Activated T-helper 9 cell treated with anti-CD3 and anti-CD28 coated beads, Interleukin-2, amount 50 U/mL, for 16 hours (primary cell): ENCODE results near the gene PFKL.
"Not testable (repeated sequence)": the region's sequence is repeated elsewhere in the genome, so short reads cannot be mapped to it uniquely, and the experiment has no call there.

Source experiments
- DNase-seq: peaks from one replicate; pipeline ENCODE4 v3.0.0-alpha.2; 2020; ENCODE audit warnings: low read depth

The PFKL gene

DNA sequence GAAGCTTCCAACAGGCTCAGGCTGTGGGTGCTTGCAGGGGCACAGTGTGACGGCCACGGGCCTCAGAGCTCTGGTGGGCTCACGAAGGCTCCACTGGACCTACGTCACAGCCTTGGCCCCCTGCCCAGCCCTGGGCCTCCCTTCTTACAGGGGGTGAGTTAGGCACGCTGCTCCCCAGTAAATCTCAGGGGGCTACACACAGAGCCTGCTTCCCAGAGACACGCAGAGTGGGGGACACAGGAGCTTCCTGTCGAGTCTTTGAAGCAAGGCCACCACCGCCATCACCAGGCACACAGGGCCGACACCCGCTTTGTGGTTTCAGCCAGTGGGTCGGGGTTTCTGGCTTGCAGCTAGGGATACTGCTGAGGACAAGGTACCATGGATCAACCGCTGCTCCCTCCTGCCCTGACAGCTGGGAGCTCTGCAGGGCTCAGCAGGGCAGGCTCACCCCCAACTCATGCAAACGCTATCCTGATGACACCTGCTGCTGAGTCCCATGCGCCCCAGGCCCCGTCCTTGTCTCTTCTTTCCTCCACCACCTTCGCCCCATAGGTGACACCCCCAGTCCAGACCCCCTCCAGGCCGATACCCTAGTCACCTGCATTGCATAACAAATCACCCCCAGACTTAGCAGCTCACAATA, 44.8 kb downstream of the PFKL start:
- no peak for DNase-seq

DNA sequence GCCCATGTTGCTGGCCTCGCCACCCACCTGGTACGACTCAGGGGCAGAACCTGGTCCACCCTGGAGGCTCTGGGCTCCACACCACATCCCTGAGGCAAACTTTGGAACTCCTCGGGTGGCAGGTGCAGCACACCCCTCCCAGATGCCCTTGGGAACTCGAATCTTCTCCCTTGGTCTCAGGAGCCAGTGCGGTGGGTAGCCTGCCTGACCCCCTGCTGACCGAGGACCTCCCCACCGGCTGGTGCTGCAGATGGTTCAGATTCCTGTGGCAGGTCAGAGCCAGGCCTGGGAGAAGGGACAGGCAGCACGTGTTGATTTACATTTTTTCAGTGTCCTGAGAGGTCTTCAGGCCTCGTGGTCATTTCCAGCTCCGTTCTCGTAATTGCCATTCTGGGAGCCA, 45.6 kb downstream of the PFKL start:
- DNase-seq, result no peak

- DNase-seq, result no peak
These were observed 48.1 kb downstream of the PFKL start for GRCh38 chr21:44347911-44348451.

GRCh38 chr21:44348861-44349260, 49.0 kb downstream of the PFKL start:
- no peak for DNase-seq

DNA sequence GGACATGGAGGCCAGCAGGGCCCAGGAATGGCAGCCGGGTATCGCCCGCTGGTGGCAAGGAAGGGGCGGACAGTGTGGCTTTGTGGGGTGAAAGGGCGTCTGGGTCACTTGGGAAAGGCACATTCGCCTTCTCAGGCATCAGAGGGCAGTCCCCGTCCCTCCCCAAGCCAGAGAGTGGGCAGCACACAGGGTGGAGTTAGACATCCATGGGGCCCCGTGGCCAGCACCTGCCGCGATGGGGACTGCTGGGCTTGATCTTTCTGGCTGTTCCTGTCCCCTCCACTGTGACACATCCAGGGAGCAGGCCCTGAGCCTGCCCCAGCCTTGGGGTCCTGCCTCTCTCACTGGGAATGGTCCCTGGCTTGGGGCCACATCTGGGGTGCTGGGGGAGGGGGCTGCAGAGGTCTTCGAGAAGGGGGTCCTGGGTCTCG, 49.6 kb downstream of the PFKL start:
- no peak for DNase-seq

- DNase-seq, result no peak
These were observed 50.3 kb downstream of the PFKL start for GRCh38 chr21:44349847-44350772.

GRCh38 chr21:44350773-44351481, 51.1 kb downstream of the PFKL start:
- DNase-seq, result no peak

GRCh38 chr21:44351535-44352252, 51.8 kb downstream of the PFKL start:
- DNase-seq, result no peak

DNA sequence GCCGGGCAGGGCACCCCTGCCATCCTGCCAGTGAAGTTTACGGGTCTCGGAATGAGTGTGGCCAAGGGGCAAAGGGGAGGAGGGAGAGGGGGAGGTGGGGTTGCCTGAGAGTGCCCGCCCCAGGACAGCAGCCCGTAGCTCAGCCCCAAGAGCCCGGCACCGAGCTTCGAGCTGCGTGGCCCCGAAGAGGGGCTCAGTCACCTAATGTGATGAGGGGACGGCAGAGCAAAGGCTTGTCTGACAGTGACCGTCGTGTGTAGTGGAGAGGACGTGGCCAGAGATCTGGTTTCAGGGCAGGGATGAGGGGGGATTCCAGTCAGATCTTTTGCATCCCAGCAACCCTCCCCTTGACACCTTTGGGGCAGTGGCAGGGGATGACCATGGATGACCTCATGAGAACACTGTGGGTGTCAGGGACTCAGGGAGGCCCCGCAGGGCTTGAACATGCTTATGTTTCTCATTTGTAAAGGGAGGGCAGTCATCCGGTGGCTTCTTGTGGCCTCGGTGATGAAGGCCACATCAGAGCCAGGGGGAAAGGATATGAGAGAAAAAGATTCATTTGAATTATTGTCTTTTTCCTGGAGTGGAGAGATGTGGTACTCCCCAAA, 52.5 kb downstream of the PFKL start:
- no peak for DNase-seq

DNA sequence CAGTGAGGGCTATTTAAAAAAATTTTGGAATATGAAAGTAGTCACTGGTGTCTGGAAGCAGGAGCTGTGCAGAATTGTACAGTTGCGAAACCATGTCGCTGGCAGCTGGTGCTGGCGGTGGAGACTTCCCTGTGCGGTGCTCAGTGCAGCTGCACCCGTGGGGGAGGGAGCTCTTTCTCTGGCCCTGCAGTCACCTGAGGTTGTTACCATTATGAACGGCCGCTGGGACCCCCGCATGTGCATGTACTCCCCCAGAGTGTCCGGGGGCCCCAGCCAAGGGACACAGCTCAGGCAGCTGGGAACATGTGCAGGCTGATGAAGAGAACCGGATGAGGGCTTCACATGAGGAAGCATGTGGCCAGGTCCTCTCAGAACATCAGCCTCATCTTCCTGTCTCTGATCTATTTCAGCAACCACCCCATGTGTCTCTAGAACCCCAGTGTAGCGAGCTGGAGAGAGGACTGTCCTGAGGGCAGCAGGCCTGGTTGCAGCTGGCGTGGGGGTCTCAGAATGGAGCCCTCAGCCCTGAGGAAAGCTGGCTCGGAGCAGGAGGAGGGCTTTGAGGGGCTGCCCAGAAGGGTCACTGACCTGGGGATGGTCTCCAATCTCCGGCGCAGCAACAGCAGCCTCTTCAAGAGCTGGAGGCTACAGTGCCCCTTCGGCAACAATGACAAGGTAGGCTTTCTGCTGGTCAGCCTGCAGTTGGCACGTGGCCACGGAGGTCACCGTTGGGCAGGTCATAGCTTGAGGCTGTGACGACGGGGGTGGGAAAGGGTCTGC, 53.5 kb downstream of the PFKL start, which contains the start of gene TRPM2:
Gene TRPM2 (plus strand): TSS at position 431 of the 780 bp plus-strand sequence. CDS start 80 bp downstream, at position 511.
- DNase-seq, result no peak

- DNase-seq, result no peak
These were observed 54.1 kb downstream of the PFKL start for GRCh38 chr21:44354001-44354405.

- DNase-seq, result no peak
These were observed 55.2 kb downstream of the PFKL start for GRCh38 chr21:44354775-44355771.

DNA sequence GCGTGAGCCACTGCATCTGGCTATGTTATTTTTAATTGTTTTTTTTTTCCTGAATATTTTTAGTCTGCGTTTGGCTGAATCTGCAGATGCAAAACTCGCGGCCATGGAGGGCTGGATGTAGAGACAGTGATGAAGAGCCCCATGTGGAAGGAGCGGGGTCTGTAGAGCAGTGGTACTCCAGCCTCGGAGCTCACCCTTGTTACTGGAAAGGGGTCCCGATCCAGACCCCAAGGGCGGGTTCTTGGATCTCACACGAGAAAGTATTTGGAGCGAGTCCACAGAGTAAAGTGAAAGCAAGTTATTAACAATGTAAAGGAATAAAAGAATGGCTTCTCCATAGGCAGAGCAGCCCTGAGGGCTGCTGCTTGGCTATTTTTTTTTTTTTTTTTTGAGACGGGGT, 56.3 kb downstream of the PFKL start:
- no peak for DNase-seq

- no peak for DNase-seq
These were observed 56.8 kb downstream of the PFKL start for GRCh38 chr21:44356636-44357035.

DNA sequence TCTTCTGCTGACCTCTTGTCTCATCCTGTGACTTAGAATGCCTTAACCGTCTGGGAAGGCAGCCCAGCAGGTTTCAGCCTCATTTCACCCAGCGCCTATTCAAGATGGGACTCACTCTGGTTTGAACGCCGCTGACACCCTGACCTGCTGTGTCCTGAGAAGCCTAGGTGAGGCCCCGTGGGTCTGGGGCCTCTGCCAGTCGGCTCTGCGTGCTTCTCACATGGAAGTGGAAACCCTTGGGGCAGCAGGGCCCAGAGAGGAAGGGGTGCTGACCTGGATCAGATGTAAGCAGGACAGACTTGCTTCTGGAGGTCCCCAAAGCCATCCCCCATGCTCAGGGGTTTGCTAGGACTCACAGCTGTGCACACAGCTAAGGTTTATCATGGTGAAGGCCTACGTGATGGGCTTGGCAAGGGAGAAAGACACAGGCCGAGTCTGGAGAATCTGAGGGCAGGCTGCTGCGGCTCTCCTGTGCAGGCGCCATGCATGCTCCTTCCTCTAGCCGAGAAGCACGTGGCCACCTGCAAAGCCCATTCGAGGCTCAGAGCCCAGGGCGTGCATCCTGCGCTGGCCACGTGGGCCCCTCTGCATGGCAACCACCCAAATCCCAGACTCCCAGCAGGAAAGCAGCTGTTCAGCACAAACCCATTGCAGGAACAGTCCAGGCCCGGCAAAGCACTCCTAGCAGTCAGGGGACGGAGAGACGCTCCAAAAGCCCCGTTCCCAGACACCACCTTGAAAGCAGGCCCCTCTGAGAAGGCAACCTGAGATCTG, 57.4 kb downstream of the PFKL start:
- DNase-seq, result no peak

DNA sequence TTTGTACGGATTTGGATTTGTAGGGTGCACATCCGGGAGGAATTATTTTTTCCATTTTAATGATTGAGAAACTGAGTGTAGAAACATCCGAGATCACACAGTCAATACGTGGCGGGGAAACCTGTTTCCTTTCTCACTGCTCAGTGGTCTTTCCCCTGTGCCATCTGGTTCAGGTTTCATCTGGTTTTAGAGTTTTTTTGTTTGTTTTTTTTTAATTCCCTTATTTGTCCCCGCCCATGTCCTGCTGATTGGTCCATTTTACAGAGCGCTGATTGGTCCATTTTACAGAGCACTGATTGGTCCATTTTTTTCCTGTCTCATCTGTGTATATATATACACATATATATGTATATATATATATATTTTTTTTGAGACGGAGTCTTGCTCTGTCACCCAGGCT, 59.5 kb downstream of the PFKL start:
- no peak for DNase-seq

GRCh38 chr21:44360159-44360558, 60.3 kb downstream of the PFKL start:
- no peak for DNase-seq

DNA sequence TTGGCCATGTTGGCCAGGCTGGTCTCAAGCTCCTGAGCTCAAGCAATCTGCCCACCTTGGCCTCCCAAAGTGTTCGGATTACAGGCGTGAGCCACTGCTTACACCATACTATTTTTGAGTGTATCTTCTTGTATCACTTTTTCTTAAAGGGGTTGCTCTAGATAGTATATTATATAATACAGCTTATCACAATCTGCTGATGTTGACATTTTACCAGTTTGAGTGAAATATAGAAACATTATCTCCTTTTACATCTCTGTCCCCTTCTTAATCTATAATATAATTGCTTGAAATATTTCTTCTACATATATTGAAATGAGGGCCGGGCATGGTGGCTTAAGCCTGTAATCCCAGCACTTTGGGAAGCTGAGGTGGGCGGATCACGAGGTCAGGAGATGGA, 62.0 kb downstream of the PFKL start:
- not testable (repeated sequence) for DNase-seq
